AG20443 (cell line): ENCODE results near the gene ZDHHC11B.
A peak's percentile ranks its signal among the peaks of the same experiment; 100 is the strongest.

ENCODE experiments used
- DNase-seq: peaks from one replicate; pipeline ENCODE4 v3.0.0; 2012; ENCODE audit warnings: low spot score, mixed read lengths

Gene ZDHHC11B

GRCh38 chr5:673161-673830, 111.2 kb downstream of the ZDHHC11B start:
- DNase-seq: no peak

- DNase-seq: peak; percentile 66
Observed at GRCh38 chr5:672329-673160, 112.0 kb downstream of the ZDHHC11B start.

GRCh38 chr5:671459-672328, 112.8 kb downstream of the ZDHHC11B start:
- peak; percentile 89 for DNase-seq

- DNase-seq: no peak
Observed at GRCh38 chr5:670396-671270, 113.9 kb downstream of the ZDHHC11B start.

GRCh38 chr5:669842-670395, 114.6 kb downstream of the ZDHHC11B start:
- no peak for DNase-seq

GRCh38 chr5:669111-669841, 115.3 kb downstream of the ZDHHC11B start:
- DNase-seq: no peak

- no peak for DNase-seq
Observed at GRCh38 chr5:668283-668995, 116.1 kb downstream of the ZDHHC11B start.

GRCh38 chr5:666816-667498, 117.6 kb downstream of the ZDHHC11B start:
- no peak for DNase-seq

- DNase-seq: no peak
Observed at GRCh38 chr5:665956-666711, 118.4 kb downstream of the ZDHHC11B start.

GRCh38 chr5:665541-665955, 119.0 kb downstream of the ZDHHC11B start:
- no peak for DNase-seq

- no peak for DNase-seq
Observed at GRCh38 chr5:664994-665360, 119.6 kb downstream of the ZDHHC11B start.

- no peak for DNase-seq
Observed at GRCh38 chr5:664343-664993, 120.1 kb downstream of the ZDHHC11B start.

GRCh38 chr5:663436-664342, 120.8 kb downstream of the ZDHHC11B start:
- DNase-seq: no peak

GRCh38 chr5:662751-663435, 121.6 kb downstream of the ZDHHC11B start:
- no peak for DNase-seq

GRCh38 chr5:661891-662750, 122.4 kb downstream of the ZDHHC11B start:
- DNase-seq: no peak
